ENCODE results near the gene CEP57L1.
"Not testable (repeated sequence)": the region's sequence is repeated elsewhere in the genome, so short reads cannot be mapped to it uniquely, and the experiment has no call there.

GRCh38 chr6:109135600-109135999 is 40.3 kb downstream of the CEP57L1 start:
- TF ChIP-seq CTCF, POLR2AphosphoS5, EP300, POLR2A (IDR thresholded peaks at IDR 0.05): not testable (repeated sequence)

Data from suprapubic skin (tissue), 4 donors.